WTC11 (cell line): ENCODE measurements around the gene EMP1. TPM values are rescaled to one million over a fixed set of nuclear protein-coding genes. Genes with fewer than 3 reads are reported as not detected.

ENCODE experiments used
- ATAC-seq: fragments of 200-7000 bp; cut with Tn5 transposase; 2 replicates; pipeline ENCODE4 v1.10.0; 2021; ENCODE audit warnings: mild to moderate bottlenecking, moderate library complexity
- CTCF ChIA-PET: fragments of 300-600 bp; sonication (Branson Sonifier 250); formaldehyde crosslinking; loops from one replicate; lab custom pipeline; 2021; ENCODE audit warnings: antibody characterized with exemption; lab: Charles Lee
- POLR2A ChIA-PET: fragments of 350-600 bp; sonication (Branson Sonifier 250); formaldehyde crosslinking; loops from one replicate; lab custom pipeline; 2021; ENCODE audit warnings: antibody characterized with exemption; lab: Charles Lee
- DNase-seq: peaks from one replicate; pipeline ENCODE4 v3.0.0; 2021; ENCODE audit warnings: low spot score
- H3K27ac Mint-ChIP-seq: 2 replicates; pipeline ENCODE4 v1.8.0; 2021; ENCODE audit warnings: mixed read lengths
- H3K27me3 Mint-ChIP-seq: 2 replicates; pipeline ENCODE4 v1.8.0; 2021; ENCODE audit warnings: low read depth, mild to moderate bottlenecking, moderate library complexity, mixed read lengths
- H3K36me3 Mint-ChIP-seq: 2 replicates; pipeline ENCODE4 v1.8.0; 2021; ENCODE audit warnings: mixed read lengths
- H3K4me1 Mint-ChIP-seq: 2 replicates; pipeline ENCODE4 v1.8.0; 2022; ENCODE audit warnings: mixed read lengths
- H3K4me3 Mint-ChIP-seq: 2 replicates; pipeline ENCODE4 v1.8.0; 2021; ENCODE audit warnings: mild to moderate bottlenecking, moderate library complexity, mixed read lengths
- H3K9me3 Mint-ChIP-seq: 2 replicates; pipeline ENCODE4 v1.8.0; 2021; ENCODE audit warnings: mixed read lengths
- FOXJ3 ChIP-seq: sonication (generic); formaldehyde crosslinking; IDR thresholded peaks from 2 replicates; pipeline ENCODE4 v1.9.0; 2021; ENCODE audit warnings: missing genetic modification reagents, mild to moderate bottlenecking, borderline replicate concordance
- GRHL2 ChIP-seq: fragments of 250-450 bp; sonication (Bioruptor Pico); IDR thresholded peaks from 2 replicates; pipeline ENCODE4 v1.8.0; 2022; ENCODE audit warnings: mild to moderate bottlenecking, moderate library complexity; ENCODE audit not compliant: insufficient replicate concordance, severe bottlenecking
- IRF2 ChIP-seq: sonication (generic); formaldehyde crosslinking; IDR thresholded peaks from 2 replicates; pipeline ENCODE4 v1.8.0; 2022; ENCODE audit warnings: low read depth, missing genetic modification reagents, borderline replicate concordance
- KAT7 ChIP-seq: sonication (generic); formaldehyde crosslinking; IDR thresholded peaks from 2 replicates; pipeline ENCODE4 v1.8.1; 2023; ENCODE audit warnings: missing genetic modification reagents, mild to moderate bottlenecking, borderline replicate concordance
- NR3C1 ChIP-seq: sonication (generic); formaldehyde crosslinking; conservative IDR thresholded peaks from 2 replicates; pipeline ENCODE4 v1.8.1; 2023; ENCODE audit warnings: low read depth, mild to moderate bottlenecking, missing genetic modification reagents
- PRRX2 ChIP-seq: fragments of 250-450 bp; sonication (Bioruptor Pico); IDR thresholded peaks from 2 replicates; pipeline ENCODE4 v1.8.0; 2021; ENCODE audit warnings: mild to moderate bottlenecking
- RELA ChIP-seq: sonication (generic); formaldehyde crosslinking; IDR thresholded peaks from 2 replicates; pipeline ENCODE4 v1.8.1; 2022; ENCODE audit warnings: missing genetic modification reagents, mild to moderate bottlenecking, borderline replicate concordance
- SP1 ChIP-seq: sonication (generic); formaldehyde crosslinking; conservative IDR thresholded peaks from 2 replicates; pipeline ENCODE4 v1.8.1; 2022; ENCODE audit warnings: missing genetic modification reagents
- ZNF121 ChIP-seq: sonication (generic); formaldehyde crosslinking; IDR thresholded peaks from 2 replicates; pipeline ENCODE4 v1.8.0; 2023; ENCODE audit warnings: missing genetic modification reagents
- ZNF263 ChIP-seq: sonication (generic); formaldehyde crosslinking; IDR thresholded peaks from 2 replicates; pipeline ENCODE4 v1.8.1; 2022; ENCODE audit warnings: low read depth, mild to moderate bottlenecking, moderate library complexity, missing genetic modification reagents
- ZNF317 ChIP-seq: sonication (generic); formaldehyde crosslinking; IDR thresholded peaks from 2 replicates; pipeline ENCODE4 v1.8.1; 2023; ENCODE audit warnings: low read depth, mild to moderate bottlenecking, moderate library complexity, missing genetic modification reagents, borderline replicate concordance
- ZNF416 ChIP-seq: fragments of 250-450 bp; sonication (Bioruptor Pico); IDR thresholded peaks from 2 replicates; pipeline ENCODE4 v1.9.0; 2021; ENCODE audit warnings: mild to moderate bottlenecking, inconsistent platforms
- ZNF423 ChIP-seq: fragments of 250-450 bp; sonication (Bioruptor Pico); IDR thresholded peaks from 2 replicates; pipeline ENCODE4 v2.1.2; 2022; ENCODE audit warnings: mild to moderate bottlenecking, moderate library complexity
- total RNA-seq: library from RNA; stranded (reverse); gene quantifications from 3 replicates; pipeline ENCODE4 v1.2.3, GENCODE V29; 2021
- TF ChIP-seq, protein P1 (sequence below): sonication (generic); formaldehyde crosslinking; IDR thresholded peaks from 2 replicates; pipeline ENCODE4 v1.8.0; 2022; ENCODE audit warnings: mild to moderate bottlenecking, missing genetic modification reagents
- TF ChIP-seq, protein P2 (sequence below): sonication (generic); formaldehyde crosslinking; IDR thresholded peaks from 2 replicates; pipeline ENCODE4 v1.8.1; 2023; ENCODE audit warnings: mild to moderate bottlenecking, missing genetic modification reagents
- TF ChIP-seq, protein P3 (sequence below): sonication (generic); formaldehyde crosslinking; IDR thresholded peaks from 2 replicates; pipeline ENCODE4 v1.8.1; 2022; ENCODE audit warnings: low read depth, mild to moderate bottlenecking, moderate library complexity, missing genetic modification reagents, borderline replicate concordance
- TF ChIP-seq, protein P4 (sequence below): sonication (generic); formaldehyde crosslinking; IDR thresholded peaks from 2 replicates; pipeline ENCODE4 v1.8.1; 2022; ENCODE audit warnings: missing genetic modification reagents, borderline replicate concordance
- TF ChIP-seq, protein P5 (sequence below): sonication (generic); formaldehyde crosslinking; IDR thresholded peaks from 2 replicates; pipeline ENCODE4 v1.8.0; 2023; ENCODE audit warnings: missing genetic modification reagents
- TF ChIP-seq, protein P6 (sequence below): sonication (generic); formaldehyde crosslinking; IDR thresholded peaks from 2 replicates; pipeline ENCODE4 v1.8.1; 2023; ENCODE audit warnings: mild to moderate bottlenecking, missing genetic modification reagents, moderate library complexity
- TF ChIP-seq, protein P7 (sequence below): sonication (generic); formaldehyde crosslinking; IDR thresholded peaks from 2 replicates; pipeline ENCODE4 v1.8.1; 2022; ENCODE audit warnings: mild to moderate bottlenecking, moderate library complexity, missing genetic modification reagents

EMP1 gene
- total RNA-seq, 1 experiment from 2014 or later = 1.4 TPM

DNA sequence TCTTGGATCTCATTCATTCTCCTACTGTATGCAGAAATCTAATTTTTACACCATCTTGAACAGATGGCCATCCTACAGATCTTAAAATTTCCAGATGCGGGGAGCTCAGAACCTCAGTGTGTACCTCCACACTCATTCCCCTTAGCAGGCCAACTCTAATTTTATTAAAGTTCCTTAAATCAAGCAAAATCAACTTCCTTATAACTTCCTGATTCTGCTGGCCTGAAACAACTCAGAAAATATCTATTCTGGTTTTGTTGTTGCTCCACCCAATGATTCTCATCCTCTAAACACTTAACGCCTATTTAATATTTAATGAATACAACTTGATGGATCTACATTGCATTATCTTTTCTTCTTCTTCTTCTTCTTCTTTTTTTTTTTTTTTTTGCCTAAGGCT is 3.1 kb downstream of the EMP1 start (continued):
- TF ChIP-seq, protein P1, sequence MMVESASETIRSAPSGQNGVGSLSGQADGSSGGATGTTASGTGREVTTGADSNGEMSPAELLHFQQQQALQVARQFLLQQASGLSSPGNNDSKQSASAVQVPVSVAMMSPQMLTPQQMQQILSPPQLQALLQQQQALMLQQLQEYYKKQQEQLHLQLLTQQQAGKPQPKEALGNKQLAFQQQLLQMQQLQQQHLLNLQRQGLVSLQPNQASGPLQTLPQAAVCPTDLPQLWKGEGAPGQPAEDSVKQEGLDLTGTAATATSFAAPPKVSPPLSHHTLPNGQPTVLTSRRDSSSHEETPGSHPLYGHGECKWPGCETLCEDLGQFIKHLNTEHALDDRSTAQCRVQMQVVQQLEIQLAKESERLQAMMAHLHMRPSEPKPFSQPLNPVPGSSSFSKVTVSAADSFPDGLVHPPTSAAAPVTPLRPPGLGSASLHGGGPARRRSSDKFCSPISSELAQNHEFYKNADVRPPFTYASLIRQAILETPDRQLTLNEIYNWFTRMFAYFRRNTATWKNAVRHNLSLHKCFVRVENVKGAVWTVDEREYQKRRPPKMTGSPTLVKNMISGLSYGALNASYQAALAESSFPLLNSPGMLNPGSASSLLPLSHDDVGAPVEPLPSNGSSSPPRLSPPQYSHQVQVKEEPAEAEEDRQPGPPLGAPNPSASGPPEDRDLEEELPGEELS (CRISPR knock-in tag) = no peak

DNA sequence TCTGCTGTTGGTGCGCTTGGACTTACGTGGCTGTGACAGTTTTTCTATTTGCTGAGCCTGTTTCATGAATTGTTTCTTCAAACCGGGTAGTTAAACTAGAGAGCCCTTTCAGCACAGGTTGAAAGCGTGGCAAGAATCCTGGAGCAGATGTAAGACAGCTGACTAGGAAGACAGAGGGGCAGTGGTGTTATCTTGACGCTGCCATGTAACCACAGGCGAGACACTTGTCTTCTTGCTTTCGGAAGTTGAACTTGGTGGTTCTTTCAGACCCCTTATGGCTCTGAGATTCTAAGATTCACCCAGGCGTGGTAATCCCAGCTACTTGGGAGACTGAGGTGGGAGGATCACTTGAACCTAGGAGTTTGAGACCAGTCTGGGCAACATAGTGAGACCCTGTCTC is 4.3 kb downstream of the EMP1 start:
- ChIA-PET CTCF (interaction anchor here (1.0 to 4.7 kb wide), 5 partner anchors 11 to 364 kb away, joined by 3 to 40 read pairs (median 3); no protein-coding TSS in a partner anchor), POLR2A (interaction anchor here (1.3 kb wide), 1 partner anchor 9 kb away, joined by 3 read pairs; no protein-coding TSS in a partner anchor)
- H3K27me3 Mint-ChIP-seq = peaks cover 9% of the 10 kb centered on the region
- no peak for DNase-seq
- ATAC-seq = no peak
- no peaks in the 10 kb centered on the region for H3K9me3 Mint-ChIP-seq
- H3K27ac Mint-ChIP-seq = no peak overlapping the region
- TF ChIP-seq, protein P2, sequence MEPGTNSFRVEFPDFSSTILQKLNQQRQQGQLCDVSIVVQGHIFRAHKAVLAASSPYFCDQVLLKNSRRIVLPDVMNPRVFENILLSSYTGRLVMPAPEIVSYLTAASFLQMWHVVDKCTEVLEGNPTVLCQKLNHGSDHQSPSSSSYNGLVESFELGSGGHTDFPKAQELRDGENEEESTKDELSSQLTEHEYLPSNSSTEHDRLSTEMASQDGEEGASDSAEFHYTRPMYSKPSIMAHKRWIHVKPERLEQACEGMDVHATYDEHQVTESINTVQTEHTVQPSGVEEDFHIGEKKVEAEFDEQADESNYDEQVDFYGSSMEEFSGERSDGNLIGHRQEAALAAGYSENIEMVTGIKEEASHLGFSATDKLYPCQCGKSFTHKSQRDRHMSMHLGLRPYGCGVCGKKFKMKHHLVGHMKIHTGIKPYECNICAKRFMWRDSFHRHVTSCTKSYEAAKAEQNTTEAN = no peak
- TF ChIP-seq ZNF121 (CRISPR knock-in tag) = no peak
- no peak for TF ChIP-seq NR3C1 (CRISPR knock-in tag)
- TF ChIP-seq ZNF263 (CRISPR knock-in tag) = no peak
- no peak for TF ChIP-seq KAT7 (CRISPR knock-in tag)
- TF ChIP-seq, protein P3, sequence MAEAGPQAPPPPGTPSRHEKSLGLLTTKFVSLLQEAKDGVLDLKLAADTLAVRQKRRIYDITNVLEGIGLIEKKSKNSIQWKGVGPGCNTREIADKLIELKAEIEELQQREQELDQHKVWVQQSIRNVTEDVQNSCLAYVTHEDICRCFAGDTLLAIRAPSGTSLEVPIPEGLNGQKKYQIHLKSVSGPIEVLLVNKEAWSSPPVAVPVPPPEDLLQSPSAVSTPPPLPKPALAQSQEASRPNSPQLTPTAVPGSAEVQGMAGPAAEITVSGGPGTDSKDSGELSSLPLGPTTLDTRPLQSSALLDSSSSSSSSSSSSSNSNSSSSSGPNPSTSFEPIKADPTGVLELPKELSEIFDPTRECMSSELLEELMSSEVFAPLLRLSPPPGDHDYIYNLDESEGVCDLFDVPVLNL (CRISPR knock-in tag) = no peak
- no peak for TF ChIP-seq ZNF416
- TF ChIP-seq, protein P4, sequence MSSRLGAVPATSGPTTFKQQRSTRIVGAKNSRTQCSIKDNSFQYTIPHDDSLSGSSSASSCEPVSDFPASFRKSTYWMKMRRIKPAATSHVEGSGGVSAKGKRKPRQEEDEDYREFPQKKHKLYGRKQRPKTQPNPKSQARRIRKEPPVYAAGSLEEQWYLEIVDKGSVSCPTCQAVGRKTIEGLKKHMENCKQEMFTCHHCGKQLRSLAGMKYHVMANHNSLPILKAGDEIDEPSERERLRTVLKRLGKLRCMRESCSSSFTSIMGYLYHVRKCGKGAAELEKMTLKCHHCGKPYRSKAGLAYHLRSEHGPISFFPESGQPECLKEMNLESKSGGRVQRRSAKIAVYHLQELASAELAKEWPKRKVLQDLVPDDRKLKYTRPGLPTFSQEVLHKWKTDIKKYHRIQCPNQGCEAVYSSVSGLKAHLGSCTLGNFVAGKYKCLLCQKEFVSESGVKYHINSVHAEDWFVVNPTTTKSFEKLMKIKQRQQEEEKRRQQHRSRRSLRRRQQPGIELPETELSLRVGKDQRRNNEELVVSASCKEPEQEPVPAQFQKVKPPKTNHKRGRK = no peak
- no peak for TF ChIP-seq ZNF317
- no peak for TF ChIP-seq SP1
- no peak for TF ChIP-seq PRRX2 (CRISPR knock-in tag)
- H3K4me3 Mint-ChIP-seq = no peak overlapping the region
- H3K36me3 Mint-ChIP-seq = no peaks in the 10 kb centered on the region
- peaks cover 83% of the 10 kb centered on the region for H3K4me1 Mint-ChIP-seq

DNA sequence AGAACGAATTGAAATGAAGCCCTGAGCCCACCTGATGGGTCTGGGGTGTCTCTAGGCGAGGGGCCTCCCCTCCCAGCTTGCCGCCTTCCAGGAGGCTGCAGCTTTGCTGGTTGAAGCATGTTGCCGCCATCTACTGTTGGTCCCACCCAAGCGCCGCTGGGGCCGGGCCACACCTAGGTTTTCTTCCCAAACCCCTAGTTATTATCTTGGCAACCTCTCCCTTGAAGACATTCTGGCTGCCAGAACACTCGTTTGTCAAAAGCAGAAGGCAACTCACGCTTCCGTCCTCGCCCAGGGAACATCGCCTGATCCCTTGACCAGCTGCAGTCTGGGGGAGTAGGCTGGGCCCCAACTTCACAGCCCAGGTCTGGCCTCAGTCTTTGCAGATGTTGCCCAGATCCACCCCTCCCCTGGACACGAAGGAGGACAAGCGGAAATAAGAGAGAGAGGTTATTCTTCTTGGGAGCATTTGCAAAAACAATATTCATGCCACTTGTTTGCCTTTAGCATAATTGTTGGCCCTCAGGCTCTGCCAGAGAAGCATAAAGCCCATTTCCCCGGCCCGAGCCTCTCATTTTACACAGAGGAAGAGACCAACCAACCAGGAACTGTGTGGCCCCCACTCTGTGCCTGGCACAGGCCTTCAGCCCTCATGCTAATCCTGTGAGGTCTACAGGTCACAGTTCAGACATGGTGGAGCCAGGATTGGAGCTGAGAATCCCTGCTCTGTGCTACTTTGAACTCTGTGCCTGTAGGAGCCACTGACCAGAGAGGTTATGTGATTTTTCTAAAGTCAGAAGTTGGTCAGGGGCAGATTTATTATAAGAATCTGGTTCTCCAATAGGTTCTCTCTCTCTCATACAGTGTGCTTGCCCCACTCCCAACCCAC is 6.8 kb downstream of the EMP1 start:
- POLR2A ChIA-PET = no interaction called here
- Mint-ChIP-seq H3K27me3 (peaks cover 9% of the 10 kb centered on the region), H3K36me3 (no peaks in the 10 kb centered on the region), H3K4me1 (peaks cover 68% of the 10 kb centered on the region), H3K4me3 (no peak overlapping the region), H3K27ac (peak overlapping the region; percentile 87; the same call in 1 of the 2 replicates), H3K9me3 (no peaks in the 10 kb centered on the region)
- DNase-seq (peak; percentile 80), ATAC-seq (peak; percentile 94)
- CTCF ChIA-PET = interaction anchor here (0.5 to 4.7 kb wide), 19 partner anchors 8 to 359 kb away, joined by 3 to 40 read pairs (median 5); no protein-coding TSS in a partner anchor
- TF ChIP-seq ZNF423 (CRISPR knock-in tag) (peak; percentile 31; the same call in 1 of the 2 replicates), FOXJ3 (CRISPR knock-in tag) (no peak), RELA (CRISPR knock-in tag) (no peak), GRHL2 (no peak), IRF2 (CRISPR knock-in tag) (no peak)
- TF ChIP-seq, protein P5, sequence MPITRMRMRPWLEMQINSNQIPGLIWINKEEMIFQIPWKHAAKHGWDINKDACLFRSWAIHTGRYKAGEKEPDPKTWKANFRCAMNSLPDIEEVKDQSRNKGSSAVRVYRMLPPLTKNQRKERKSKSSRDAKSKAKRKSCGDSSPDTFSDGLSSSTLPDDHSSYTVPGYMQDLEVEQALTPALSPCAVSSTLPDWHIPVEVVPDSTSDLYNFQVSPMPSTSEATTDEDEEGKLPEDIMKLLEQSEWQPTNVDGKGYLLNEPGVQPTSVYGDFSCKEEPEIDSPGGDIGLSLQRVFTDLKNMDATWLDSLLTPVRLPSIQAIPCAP (CRISPR knock-in tag) = no peak
- TF ChIP-seq, protein P6, sequence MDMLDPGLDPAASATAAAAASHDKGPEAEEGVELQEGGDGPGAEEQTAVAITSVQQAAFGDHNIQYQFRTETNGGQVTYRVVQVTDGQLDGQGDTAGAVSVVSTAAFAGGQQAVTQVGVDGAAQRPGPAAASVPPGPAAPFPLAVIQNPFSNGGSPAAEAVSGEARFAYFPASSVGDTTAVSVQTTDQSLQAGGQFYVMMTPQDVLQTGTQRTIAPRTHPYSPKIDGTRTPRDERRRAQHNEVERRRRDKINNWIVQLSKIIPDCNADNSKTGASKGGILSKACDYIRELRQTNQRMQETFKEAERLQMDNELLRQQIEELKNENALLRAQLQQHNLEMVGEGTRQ = peak; percentile 11; the same call in 1 of the 2 replicates
- TF ChIP-seq, protein P7, sequence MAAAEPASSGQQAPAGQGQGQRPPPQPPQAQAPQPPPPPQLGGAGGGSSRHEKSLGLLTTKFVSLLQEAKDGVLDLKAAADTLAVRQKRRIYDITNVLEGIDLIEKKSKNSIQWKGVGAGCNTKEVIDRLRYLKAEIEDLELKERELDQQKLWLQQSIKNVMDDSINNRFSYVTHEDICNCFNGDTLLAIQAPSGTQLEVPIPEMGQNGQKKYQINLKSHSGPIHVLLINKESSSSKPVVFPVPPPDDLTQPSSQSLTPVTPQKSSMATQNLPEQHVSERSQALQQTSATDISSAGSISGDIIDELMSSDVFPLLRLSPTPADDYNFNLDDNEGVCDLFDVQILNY (CRISPR knock-in tag) = no peak
